ENCODE results near the gene GPN1.

DNA sequence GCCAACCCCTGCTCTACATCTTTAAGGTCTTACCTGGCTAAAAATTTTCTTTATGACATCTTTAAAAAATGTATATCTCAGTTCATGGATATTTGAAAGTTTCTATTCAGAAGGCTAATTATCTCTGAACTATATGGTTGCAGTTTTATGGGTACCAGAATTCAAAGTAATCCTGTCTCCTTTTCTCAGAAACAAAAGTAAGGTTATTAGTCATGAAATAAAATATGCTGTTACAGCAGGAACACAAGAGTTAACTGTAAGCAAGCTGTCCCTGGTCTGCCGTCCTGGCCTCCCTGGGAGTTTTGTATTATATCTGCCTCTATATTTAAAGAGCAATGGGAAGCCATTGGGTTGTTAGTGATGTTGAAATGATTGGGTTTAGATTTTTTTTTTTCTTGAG lies 68.8 kb downstream of the GPN1 start:
- TF ChIP-seq, protein P1, sequence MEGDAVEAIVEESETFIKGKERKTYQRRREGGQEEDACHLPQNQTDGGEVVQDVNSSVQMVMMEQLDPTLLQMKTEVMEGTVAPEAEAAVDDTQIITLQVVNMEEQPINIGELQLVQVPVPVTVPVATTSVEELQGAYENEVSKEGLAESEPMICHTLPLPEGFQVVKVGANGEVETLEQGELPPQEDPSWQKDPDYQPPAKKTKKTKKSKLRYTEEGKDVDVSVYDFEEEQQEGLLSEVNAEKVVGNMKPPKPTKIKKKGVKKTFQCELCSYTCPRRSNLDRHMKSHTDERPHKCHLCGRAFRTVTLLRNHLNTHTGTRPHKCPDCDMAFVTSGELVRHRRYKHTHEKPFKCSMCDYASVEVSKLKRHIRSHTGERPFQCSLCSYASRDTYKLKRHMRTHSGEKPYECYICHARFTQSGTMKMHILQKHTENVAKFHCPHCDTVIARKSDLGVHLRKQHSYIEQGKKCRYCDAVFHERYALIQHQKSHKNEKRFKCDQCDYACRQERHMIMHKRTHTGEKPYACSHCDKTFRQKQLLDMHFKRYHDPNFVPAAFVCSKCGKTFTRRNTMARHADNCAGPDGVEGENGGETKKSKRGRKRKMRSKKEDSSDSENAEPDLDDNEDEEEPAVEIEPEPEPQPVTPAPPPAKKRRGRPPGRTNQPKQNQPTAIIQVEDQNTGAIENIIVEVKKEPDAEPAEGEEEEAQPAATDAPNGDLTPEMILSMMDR (IDR thresholded peaks at IDR 0.05; ENCODE audit: low read depth, low read length): no peak
- no peak for TF ChIP-seq EZH2phosphoT487 (IDR thresholded peaks at IDR 0.05; ENCODE audit: low read depth)

All from OCI-LY3 (cell line).